HG02610 (cell line): ENCODE results near the gene SNAP47.

Source experiments
- ATAC-seq: cut with Tn5 transposase; IDR thresholded peaks from one replicate; pipeline ENCODE4 v1.9.1; 2021; ENCODE audit warnings: mild to moderate bottlenecking, moderate library complexity; ENCODE audit not compliant: unreplicated experiment

SNAP47 gene

DNA sequence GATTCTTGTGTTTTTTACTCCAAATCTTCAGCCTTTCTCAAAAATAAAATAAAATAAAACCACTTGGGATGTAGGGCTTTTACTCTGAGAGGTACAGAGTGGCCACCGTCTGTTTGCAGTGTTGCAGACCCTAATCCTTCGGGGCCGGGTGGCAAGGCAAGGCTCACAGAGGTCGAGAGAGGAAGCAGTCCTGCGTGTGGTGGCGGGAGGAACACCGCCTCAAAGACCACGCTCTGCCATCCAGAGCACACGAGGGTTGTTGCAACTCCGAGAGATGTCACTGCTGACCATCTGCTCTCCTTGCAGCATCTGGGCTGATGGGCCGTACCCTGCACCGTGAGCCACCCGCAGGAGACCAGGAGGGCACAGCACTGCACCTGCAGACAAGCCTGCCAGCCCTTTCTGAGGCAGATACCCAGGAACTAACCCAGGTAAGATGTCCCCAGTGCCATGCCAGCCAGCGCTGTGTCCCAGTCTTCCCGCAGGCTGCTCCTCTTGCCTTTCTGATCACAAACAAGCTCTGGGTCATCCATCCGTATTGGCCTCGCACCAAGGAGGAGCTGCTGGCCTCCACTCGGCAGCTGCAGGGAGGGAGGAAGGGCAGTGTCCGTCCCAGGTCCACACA, 31.5 kb downstream of the SNAP47 start:
- no peak for ATAC-seq

DNA sequence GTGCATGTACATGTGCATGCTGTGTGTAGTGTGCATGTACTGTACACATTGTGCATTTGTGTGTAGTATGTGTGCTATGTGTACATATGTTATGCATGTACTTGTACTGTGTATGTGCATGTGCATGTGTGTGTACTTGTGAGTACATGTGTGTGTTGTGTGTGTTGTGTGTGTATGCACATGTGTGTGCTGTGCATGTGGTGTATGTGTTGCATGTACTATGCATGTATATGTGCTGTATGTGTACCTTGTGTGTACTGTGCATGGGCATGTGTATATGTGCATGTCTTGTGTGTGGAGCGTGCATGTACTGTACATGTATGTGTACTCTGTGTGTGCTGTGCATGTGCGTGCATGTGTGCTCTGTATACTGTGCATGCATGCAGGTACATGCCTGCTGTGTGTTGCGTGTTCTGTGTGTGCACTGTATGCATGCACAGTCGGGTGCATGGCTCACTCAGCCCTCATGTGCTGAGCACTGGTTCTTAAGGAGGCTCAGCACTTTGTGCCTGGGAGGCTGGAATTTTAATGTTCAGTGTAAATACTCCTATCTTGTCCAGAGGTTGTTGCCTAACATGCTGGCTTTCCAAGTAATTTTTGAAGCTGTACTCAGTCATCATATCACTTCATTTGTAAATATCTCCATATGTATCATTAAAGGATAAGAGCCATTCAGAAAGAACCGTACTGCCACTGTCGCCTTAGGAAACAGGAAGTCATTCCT, 32.3 kb downstream of the SNAP47 start:
- ATAC-seq, result no peak

DNA sequence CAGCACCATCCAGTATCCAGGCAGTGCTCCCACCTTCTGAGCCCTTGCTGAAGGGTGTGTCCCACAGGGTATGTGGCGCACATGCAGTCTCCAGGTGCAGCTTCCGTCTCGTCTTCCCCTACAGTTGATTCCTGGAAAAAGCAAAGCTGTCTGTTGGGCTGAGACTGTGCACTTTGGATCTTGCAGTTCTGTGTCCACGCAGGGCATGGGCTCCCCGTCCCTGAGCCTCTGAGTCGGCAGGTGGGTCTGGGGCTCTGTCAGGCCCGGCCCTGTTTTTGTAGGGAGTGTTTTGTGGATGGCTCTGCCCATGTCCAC, 32.8 kb downstream of the SNAP47 start:
- no peak for ATAC-seq

DNA sequence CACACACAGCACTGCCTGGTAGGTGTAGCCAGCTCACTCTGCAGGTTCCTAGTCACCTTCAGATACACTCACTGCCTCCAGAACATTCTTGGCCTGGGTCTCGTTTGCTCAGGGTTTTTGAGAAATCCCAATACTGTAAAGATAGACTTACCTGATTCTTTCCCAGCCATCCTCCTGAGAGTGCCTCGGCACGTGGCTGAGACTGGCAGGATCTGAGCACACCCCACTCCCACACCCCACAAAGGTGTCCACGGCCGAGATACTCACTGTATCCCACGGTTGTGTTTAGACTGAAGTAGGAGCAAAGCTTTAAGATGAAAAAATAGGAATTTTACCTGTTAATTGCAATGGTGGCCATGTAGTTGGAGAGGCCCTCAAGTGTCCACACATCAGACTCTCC, 33.4 kb downstream of the SNAP47 start:
- ATAC-seq, result no peak

DNA sequence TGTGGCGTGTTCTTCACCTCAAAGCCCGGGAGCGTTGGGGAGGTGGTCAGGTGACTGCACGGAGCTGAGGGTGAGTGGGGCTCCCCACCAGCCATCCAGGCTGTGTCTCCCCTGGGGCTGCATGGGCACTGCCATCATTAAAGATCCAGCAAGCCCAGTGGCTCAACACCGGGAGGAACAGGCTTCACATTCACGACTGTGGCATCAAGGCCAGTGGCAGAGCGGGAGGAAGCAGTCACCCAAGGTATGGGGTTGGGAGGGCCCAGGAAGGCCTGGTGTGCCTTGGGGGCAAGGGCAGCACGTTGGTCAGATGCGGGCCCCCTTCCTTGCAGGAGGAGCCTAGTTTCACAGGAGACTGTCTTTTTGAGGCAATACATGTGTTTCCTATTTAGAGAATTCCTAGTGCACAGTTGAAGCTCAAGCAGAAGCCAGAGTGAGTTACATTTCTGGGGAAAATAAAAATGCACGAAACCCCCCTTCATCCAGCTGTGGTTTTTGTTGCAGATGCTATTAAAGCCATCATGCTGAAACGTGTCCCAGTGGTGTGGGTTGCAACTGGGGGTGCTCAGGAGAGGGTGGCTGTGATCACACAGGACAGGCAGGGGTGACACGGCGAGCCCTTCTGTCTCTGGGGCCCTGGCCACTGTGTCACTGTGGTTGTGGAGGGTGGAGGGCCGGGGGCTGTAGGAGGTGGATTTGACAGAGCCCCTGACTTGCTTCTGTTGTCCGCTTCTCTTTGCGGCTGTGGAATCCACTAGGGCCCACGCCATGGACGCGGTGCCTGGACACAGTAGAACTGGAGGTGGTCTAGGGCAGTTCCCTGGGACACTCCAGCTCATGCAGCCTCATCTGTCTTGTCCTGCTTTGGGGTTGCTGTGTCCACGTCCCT, 34.1 kb downstream of the SNAP47 start:
- ATAC-seq, result no peak

DNA sequence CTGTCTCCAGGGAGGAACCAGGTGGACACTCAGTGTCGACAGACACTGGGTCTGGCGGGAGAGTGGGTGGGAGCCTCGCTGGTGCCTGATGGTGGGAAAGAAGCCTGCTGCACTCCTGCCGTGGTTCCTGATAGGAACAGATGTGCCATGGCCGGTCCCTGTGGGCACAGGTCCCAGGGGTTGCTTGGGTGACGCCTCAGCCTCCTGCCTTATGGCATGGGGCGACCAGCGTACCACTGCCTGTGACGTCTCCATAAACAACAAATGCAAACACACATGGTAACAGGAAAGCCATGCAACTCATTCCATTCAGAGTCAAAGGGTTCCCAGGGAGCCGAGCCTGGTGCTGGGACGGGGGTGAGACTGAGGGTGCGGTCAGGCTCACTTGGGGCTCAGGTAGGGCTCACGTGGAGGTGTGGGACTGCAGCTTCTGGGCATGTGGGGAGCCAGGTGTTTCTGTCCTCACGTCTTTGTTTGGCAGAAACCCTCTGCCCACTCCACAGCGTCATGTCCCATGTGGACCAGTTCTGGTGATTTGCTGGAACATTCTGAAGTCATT, 34.8 kb downstream of the SNAP47 start:
- no peak for ATAC-seq

DNA sequence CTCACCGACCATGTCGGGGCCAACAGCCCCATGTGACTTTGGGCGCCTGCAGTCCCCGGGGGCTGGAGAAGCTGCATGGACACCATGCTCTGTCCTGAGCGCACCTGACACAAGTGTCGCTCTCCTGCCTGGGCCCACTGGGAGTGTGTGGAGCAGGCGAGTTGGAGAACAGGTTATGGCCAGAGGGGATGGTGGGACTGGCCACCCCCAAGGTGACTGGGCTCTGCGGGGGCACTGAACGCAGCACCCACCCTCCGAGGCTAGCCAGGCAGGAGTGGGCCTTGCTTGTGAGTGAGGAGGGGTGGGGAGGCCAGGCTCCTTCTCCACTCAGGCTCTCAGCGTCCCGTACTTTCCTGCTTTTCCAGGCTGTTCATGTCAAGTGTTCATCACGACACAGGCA, 35.6 kb downstream of the SNAP47 start:
- no peak for ATAC-seq

DNA sequence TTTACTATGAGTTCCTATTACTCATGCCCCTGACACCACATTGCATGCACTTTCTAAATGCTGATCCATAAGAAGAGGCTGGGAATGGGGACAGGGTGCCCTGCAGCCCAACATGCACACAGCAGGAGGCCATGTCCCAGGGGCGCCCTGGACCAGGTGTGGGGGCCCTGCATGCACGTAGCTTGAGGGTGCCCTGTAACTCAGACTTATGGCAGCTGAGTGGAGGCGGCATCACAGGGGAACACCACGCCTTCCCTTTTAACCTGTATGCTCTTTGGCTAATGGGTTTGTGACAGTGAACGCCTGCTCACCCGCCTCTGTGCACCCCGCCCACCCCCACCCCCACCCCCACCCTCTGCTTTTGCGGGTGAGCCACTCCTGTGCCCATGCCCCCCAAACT, 36.1 kb downstream of the SNAP47 start:
- no peak for ATAC-seq

DNA sequence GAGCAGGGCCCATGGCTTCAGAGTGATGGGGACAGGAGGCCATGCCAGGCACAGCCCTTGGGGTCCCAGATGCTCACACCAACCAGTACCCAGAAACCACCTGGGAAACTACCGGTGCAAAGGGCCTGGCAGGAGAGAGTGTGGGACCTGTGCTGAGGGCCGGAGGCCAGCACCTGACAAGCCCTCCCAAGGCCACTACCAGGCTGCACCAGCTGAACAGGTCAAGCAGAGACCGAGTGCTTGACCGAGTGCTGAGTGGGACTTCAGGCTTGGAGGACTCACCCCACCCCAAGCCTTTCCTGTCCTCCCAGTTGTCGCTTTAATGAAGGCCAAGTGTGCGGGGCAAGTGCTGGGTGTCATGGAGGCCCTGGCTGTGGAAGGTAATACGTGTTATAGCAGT, 36.5 kb downstream of the SNAP47 start:
- no peak for ATAC-seq

DNA sequence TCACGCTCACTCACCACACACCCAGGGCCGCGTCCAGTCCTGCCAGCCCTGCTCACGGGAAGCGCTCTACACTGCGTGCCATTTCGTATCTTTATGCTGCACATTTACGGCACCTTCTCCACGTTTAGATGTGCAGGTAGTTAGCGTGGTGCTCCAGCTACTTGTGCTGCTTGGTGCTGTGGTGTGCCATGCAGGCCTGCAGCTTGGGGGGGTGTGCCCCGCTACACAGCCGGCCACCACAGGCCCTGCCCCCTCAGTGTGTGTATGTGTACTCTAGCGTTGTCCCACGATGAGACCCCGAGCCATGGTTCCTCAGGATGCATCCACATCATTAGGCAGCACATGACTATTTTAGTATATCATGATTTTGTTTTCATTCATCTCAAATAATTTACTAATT, 38.3 kb downstream of the SNAP47 start:
- no peak for ATAC-seq

DNA sequence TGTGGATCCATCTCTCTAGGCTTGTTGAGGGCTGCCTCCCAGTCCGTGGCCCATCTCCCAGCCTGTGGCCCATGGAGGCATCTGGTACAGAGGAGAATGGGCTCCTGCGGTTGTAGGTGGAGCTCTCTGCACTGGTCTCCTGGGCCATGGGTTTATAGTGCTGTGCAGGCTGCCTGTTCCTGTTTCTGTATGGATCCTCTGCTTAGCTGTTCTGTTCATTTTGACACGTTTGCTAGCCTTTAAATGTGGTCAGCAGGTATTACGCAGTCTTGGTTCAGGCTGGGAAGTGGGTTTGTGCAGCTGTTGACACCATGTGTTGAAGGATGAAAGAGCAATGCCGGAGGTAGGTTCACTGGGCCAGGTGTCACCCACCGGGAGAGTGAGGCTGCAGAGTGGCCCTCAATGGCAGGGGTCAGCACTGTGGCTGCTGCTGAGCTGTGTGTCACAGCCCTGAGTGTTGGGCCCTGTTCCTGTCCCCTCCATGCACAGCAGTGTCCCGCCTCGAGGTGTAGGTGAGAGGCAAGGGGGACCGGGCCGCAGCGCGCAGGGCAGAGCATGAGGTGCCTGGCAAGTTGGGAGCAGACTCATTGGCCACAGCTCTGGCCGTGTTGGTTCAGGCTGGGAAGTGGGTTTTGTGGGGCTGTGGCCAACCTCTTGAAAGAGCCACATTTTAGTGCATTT, 39.0 kb downstream of the SNAP47 start:
- no peak for ATAC-seq

DNA sequence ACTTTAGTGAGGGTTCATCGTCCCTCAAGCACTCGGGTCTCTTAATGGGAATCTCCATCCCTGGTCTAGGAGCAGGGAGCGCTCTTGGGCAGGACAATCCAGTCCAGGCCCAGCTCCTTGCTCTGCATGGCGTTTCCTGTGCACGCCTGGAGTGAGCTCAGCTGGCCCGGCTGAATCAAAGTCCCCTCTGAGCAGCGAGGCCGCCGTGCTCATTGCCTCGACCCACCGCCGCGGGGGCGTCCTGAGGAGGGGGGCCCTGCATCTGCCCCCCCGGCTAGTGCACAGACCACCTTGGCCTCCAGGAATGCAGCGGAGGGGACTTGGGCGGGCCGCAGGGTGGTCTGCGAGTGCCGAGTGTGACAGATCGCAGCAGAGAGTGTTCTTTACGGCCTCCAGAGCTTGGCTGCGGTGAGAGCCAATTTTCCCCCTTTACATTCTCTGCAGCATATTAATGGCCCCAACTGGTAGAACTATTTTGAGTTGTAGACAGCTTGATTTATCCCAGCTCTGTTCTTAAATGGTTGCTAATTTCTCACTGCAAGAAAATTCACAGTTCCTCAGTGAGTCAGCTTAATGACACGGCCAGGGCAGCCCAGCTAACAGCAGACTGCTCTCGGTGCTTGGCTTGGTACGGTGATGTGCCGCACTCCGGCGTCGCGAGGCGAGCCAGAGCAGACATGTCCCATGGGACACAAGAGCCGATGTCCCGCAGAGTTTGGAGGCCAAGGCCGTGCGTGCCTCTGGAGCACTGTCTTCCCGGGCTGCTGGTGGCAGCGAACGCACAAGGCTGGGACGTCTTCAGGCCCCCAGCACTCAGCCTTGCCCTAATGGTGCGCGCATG, 39.8 kb downstream of the SNAP47 start:
- no peak for ATAC-seq

DNA sequence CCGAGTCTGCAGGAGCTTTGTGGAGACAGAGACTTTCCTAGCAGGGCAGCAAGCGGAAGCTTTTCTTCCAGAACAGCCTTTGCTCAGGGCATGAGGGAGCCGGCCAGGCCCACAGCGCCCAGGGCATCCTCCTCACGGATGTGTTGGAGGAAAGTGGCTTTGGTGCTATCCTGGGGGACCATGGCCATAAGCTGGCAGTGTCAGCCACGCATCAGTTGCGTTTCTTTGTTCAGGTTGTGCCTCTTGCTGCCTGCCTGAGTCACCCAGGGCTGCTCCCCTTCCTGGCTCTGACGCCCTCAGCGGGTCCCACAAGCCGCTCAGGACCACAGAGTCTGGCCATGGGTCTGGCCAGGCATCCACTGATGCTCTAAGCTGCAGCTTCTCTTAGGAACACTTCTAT, 40.6 kb downstream of the SNAP47 start:
- no peak for ATAC-seq

DNA sequence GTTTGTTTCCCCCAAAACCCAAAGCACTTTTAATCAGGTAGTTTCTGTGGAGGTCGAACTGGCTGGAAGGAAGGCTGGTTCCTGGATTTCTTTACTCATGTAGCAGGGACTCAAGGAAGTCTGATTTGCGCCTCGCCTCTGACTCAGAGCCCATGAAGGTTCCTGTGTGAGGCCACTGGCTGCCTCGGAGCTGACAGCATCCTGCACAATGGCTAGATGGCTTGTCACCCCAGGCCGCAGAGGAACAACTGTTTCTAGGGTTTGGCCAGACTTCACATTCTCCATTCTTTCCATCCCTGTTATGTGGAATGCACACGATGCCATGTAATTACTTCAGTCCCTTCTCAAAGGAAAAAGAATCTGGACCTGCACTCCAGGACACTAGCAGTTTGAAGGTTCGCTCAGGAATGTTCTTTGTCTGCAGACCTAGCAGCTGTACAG, 41.1 kb downstream of the SNAP47 start:
- ATAC-seq, result no peak

DNA sequence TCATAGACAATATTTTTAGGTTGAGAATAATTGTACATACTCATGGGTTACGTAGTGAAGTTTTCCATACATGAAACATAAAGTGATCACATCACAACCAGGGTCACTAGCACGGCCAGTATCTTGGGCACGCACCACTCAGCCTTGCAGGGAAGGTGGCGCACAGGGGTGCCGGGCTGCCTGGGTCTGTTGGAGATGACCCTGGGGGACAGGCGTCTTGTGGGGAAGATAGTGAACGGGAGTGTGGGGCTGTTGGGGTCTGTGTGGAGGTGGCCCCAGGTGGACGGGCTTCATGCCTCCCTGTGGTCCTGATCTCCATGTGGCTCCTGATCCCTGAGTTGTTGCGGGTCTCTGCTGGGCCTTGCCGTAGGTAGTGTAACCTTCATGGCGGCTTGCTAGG, 41.9 kb downstream of the SNAP47 start:
- ATAC-seq, result no peak

DNA sequence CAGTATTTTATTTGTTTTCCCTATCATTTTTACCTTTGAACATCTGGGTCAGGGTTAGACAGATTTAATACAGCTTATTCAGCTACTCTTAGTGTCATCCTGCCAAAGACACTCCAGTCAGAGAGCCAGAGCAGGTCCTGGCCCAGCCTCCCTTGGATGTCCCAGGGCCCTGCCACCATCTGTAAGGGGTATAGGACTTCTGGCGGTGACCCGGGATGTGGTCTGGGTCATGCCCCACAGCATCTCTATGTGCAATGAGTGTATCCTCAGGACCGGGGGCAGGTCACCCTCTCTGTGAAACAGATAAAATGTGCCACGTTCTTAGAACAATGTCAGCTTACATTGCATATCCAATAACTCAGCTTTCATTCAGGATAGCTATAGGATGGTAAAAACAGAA, 42.4 kb downstream of the SNAP47 start:
- ATAC-seq, result no peak

DNA sequence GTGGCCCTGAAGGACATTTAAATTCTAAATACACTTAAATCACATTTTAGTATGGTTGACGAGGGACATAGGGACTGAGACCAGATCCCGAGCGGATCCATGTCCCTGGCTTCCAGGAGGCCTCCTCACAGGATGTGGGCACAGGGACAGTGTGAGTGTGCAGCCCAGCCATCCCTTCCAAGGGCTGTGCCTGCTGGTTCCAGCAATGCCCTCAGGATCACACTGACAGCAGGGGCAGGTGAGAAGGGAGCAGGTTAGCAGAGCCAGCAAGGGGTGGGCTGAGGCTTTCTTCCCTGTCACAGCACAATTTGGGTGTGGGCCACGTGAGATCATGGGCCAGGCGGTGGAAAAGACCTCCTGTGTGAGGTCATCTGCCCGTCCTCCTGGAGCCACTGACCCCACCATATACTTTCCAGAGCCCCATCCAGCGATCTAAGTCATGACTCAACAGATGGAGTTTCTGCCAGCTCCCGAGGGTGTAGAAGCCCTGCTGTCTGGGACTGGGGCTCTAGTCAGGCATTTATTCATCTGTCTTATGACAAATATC, 43.2 kb downstream of the SNAP47 start:
- no peak for ATAC-seq

DNA sequence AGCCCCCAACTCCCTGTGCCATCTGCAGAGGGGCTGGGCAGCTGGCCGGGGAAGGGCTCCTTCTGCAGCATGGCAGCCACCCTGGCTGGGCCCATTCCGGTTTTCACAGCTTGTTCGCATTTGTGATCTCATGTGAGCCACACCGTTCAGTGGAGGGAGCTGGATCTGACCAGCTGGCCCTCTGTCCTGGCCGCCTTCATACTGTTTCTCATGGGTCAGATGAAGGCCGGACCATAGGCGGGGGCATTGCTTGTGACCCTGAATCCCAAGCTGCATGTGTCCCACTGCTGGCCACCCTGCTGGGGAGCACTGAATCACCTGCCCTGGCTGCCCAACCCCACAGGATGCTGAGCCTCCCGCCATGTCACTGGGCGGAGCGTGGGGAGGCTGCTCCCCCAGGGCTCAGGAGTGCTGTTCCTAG, 43.8 kb downstream of the SNAP47 start:
- ATAC-seq, result no peak

DNA sequence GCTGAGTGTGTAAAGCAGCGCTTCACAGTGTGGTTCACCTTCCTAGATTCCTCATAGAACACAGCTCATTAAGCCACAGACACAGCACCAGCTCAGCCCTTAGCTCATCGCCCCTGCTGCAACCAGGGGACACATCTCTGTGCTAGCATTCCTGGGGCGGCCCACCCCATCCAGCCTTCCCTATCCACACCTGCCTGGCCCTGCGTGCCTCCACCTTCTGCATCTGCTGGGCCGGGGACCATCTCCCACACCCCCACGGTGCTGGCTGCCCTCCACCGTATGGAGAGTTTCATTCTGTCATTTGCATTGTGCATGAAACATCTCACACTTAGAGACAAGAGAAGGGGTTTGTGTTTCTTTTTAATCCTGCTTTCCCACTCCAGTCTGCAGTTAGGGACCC, 44.5 kb downstream of the SNAP47 start:
- no peak for ATAC-seq
